Vagina (tissue), 2 donors: Measurements from ENCODE around the gene TSC22D4.

ENCODE experiments used
- CTCF ChIP-seq, 3 experiments: fragments of 450-650 bp in 2 of 3; fragments of 200-600 bp in 1 of 3; sonication (generic) in 1 of 3; IDR thresholded peaks; one replicate each; pipeline ENCODE4 v1.5.1; 2017 to 2019; ENCODE audit warnings: antibody characterized with exemption in 3 of 3, mild to moderate bottlenecking in 2 of 3, moderate library complexity in 2 of 3
- POLR2A ChIP-seq, 2 donors: fragments of 450-650 bp; IDR thresholded peaks; one replicate each; pipeline ENCODE4 v1.6.1; 2017; ENCODE audit warnings: antibody characterized with exemption in 2 of 2, mild to moderate bottlenecking in 2 of 2, moderate library complexity in 2 of 2
- POLR2AphosphoS5 ChIP-seq, 2 donors: sonication (generic); formaldehyde crosslinking; IDR thresholded peaks; one replicate each; pipeline ENCODE4 v1.9.0; 2017; ENCODE audit warnings: antibody characterized with exemption in 2 of 2, mild to moderate bottlenecking in 2 of 2, low read depth in 1 of 2; ENCODE audit not compliant: insufficient read depth in 1 of 2

GRCh38 chr7:100483090-100483721 is 4.2 kb upstream of the TSC22D4 start:
- peak; percentile 54 to 98 (median 86) for TF ChIP-seq CTCF (IDR thresholded peaks at IDR 0.05)
- TF ChIP-seq POLR2A (IDR thresholded peaks at IDR 0.05): no peak
- TF ChIP-seq POLR2AphosphoS5 (IDR thresholded peaks at IDR 0.05; ENCODE audit: insufficient read depth in 1 of 2, low read depth in 1 of 2): no peak
